ENCODE data around the gene GNG2. TPM values are rescaled to one million over a fixed set of nuclear protein-coding genes. Genes with fewer than 3 reads are reported as not detected.

Gene GNG2
- total RNA-seq, 4 donors from 2014 or later = 3.6 to 8.1 (median 7.2) TPM

DNA sequence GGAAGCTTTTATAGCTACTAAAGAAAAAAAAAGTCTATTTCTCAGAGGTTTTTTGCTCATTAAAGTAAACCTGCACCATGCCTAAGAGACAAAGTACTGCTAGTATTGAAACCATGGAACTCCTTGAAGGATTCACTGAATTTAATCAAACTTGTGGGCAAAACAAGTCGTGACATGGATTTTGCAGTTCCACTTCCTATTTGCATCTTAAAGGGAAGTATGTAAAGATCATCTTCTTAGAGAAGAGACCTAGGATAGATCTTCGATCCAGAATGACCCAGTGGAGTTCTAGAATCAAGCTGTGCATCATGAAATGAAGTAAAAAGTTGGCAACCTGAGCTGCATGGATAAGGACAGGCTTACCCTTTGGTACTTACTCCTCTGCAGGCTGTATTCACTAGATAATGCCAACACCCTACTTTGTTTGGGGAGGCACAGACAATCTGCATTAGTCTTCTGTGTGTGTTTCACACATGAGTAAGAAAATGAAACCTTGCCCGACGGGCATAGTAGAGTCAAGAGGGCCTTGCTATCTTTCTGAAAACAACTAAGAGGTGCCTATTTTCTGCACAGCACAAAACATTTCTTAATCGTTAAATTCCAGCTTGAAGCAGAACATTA, 1.9 kb downstream of the GNG2 start:
- H3K9me3 ChIP-seq = no peaks in the 10 kb centered on the region
- TF ChIP-seq POLR2A (IDR thresholded peaks at IDR 0.05) (no peak), EP300 (IDR thresholded peaks at IDR 0.05) (no peak), POLR2AphosphoS5 (IDR thresholded peaks at IDR 0.05) (no peak)
- TF ChIP-seq, protein P1, sequence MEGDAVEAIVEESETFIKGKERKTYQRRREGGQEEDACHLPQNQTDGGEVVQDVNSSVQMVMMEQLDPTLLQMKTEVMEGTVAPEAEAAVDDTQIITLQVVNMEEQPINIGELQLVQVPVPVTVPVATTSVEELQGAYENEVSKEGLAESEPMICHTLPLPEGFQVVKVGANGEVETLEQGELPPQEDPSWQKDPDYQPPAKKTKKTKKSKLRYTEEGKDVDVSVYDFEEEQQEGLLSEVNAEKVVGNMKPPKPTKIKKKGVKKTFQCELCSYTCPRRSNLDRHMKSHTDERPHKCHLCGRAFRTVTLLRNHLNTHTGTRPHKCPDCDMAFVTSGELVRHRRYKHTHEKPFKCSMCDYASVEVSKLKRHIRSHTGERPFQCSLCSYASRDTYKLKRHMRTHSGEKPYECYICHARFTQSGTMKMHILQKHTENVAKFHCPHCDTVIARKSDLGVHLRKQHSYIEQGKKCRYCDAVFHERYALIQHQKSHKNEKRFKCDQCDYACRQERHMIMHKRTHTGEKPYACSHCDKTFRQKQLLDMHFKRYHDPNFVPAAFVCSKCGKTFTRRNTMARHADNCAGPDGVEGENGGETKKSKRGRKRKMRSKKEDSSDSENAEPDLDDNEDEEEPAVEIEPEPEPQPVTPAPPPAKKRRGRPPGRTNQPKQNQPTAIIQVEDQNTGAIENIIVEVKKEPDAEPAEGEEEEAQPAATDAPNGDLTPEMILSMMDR (IDR thresholded peaks at IDR 0.05) = no peak
- H3K4me3 ChIP-seq = peak overlapping the region; percentile 47
- H3K36me3 ChIP-seq = no peaks in the 10 kb centered on the region
- peaks cover 18% of the 10 kb centered on the region for H3K4me1 ChIP-seq
- 72% methylated on average over 5 of the region's 5 CpGs for WGBS
- no peak for DNase-seq (ENCODE audit: low spot score in 2 of 2)
- no peaks in the 10 kb centered on the region for H3K27me3 ChIP-seq
- H3K27ac ChIP-seq = no peak overlapping the region

DNA sequence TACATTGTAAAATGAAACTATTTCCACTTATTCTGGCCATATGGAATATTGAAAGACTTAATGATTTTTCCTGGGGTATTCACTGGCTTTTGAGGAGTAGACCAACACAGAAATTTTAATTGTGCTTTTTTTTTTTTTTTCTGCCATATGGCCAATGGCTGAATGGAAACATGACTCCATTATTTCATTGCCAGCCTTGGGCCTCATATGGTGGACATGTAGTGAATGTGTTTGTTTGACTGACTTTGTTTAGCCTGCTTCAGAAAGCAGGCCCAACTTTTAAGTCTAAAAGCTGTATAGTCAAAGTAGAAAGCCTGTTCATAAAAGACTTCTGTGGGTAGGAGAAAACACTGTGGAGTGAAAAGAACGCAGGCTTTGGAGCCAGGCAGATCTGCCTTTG, 2.4 kb downstream of the GNG2 start:
- WGBS = 89% methylated on average over 1 of the region's 1 CpG
- Histone ChIP-seq H3K4me1 (peaks cover 18% of the 10 kb centered on the region), H3K27me3 (no peaks in the 10 kb centered on the region), H3K9me3 (no peaks in the 10 kb centered on the region), H3K4me3 (peak overlapping the region; percentile 47), H3K27ac (no peak overlapping the region), H3K36me3 (no peaks in the 10 kb centered on the region)
- no peak for TF ChIP-seq POLR2AphosphoS5 (IDR thresholded peaks at IDR 0.05)
- TF ChIP-seq POLR2A (IDR thresholded peaks at IDR 0.05) = no peak
- no peak for TF ChIP-seq EP300 (IDR thresholded peaks at IDR 0.05)
- TF ChIP-seq, protein P1 (IDR thresholded peaks at IDR 0.05) = no peak
- DNase-seq (ENCODE audit: low spot score in 2 of 2) = no peak

DNA sequence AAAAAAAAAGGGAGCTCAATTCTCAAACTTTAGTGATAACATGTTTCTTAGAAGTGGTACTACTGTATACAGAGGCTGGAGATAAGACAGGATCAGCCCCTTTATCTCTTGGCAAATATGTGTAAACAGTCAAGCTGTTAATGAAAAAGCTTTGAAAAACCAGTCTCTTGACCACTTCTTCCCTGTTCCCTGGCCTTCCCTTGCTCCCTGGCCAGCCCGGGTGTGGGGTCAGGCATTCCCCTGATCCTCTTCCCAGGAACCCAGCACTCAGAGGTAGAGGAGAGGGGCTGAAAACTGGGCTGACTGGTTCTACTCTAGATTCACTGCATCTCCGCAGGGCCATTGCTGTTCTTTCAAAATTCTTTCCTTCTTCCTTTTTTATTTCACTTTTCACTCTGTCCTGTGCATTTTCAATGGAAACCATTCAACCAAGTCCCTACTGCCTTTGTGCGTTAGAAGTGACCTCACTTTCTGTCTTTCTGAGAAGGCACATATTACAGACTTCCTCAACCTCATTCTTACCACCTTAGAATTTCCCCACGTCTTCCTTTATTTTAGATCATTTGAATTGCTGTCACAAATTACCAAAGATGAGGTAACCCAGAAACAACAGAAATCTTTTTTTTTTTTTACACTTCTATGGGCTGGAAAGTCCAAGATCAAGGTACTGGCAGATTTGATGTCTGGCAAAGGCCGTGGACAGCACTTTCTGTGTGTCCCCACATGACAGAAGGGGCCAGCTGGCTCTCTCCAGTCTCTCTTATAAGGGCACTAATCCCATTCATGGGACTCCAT, 5.7 kb downstream of the GNG2 start:
- no peak for DNase-seq (ENCODE audit: low spot score in 2 of 2)
- H3K4me3 ChIP-seq = no peak overlapping the region
- H3K27me3 ChIP-seq = no peaks in the 10 kb centered on the region
- TF ChIP-seq POLR2AphosphoS5 (IDR thresholded peaks at IDR 0.05) = no peak
- WGBS = 58% methylated on average over 5 of the region's 5 CpGs
- H3K27ac ChIP-seq = no peak overlapping the region
- H3K9me3 ChIP-seq = no peaks in the 10 kb centered on the region
- peaks cover 6% of the 10 kb centered on the region for H3K4me1 ChIP-seq
- H3K36me3 ChIP-seq = no peaks in the 10 kb centered on the region

GRCh38 chr14:51867741-51868140, 7.3 kb downstream of the GNG2 start:
- no peak for DNase-seq (ENCODE audit: low spot score in 2 of 2)
- 77% methylated on average over 2 of the region's 2 CpGs for WGBS
- Histone ChIP-seq H3K27me3 (no peaks in the 10 kb centered on the region), H3K9me3 (no peaks in the 10 kb centered on the region), H3K27ac (no peak overlapping the region), H3K4me1 (peaks cover 7% of the 10 kb centered on the region), H3K36me3 (no peaks in the 10 kb centered on the region), H3K4me3 (no peak overlapping the region)
- TF ChIP-seq, protein P1 (IDR thresholded peaks at IDR 0.05) = no peak
- no peak for TF ChIP-seq EP300 (IDR thresholded peaks at IDR 0.05)
- TF ChIP-seq POLR2A (IDR thresholded peaks at IDR 0.05) = no peak
- no peak for TF ChIP-seq POLR2AphosphoS5 (IDR thresholded peaks at IDR 0.05)

- no peak for DNase-seq (ENCODE audit: low spot score in 2 of 2)
- no peak overlapping the region for H3K27ac ChIP-seq
- whole genome bisulfite sequencing = 94% methylated on average over 2 of the region's 2 CpGs
- no peaks in the 10 kb centered on the region for H3K9me3 ChIP-seq
- peaks cover 8% of the 10 kb centered on the region for H3K4me1 ChIP-seq
- no peaks in the 10 kb centered on the region for H3K36me3 ChIP-seq
- TF ChIP-seq EP300 (IDR thresholded peaks at IDR 0.05) (no peak), POLR2AphosphoS5 (IDR thresholded peaks at IDR 0.05) (no peak), POLR2A (IDR thresholded peaks at IDR 0.05) (no peak)
- TF ChIP-seq, protein P1 (IDR thresholded peaks at IDR 0.05) = no peak
- no peak overlapping the region for H3K4me3 ChIP-seq
- H3K27me3 ChIP-seq = no peaks in the 10 kb centered on the region
These were observed 8.0 kb downstream of the GNG2 start for GRCh38 chr14:51868405-51868804.

All from suprapubic skin (tissue), 4 donors.